HG03342 (cell line): Measurements from ENCODE around the gene SELENOK.

ENCODE experiments used
- ATAC-seq: cut with Tn5 transposase; IDR thresholded peaks from one replicate; pipeline ENCODE4 v1.9.1; 2021; ENCODE audit warnings: mild to moderate bottlenecking, moderate library complexity; ENCODE audit not compliant: unreplicated experiment

Gene SELENOK

GRCh38 chr3:53843195-53844177 is 48.2 kb downstream of the SELENOK start:
- ATAC-seq = peak; percentile 27

- ATAC-seq = no peak
These were observed 49.0 kb downstream of the SELENOK start for GRCh38 chr3:53842436-53843194.

GRCh38 chr3:53841296-53841695 is 50.4 kb downstream of the SELENOK start:
- no peak for ATAC-seq

- no peak for ATAC-seq
These were observed 54.3 kb downstream of the SELENOK start for GRCh38 chr3:53837331-53837730.

GRCh38 chr3:53836084-53836872 is 55.4 kb downstream of the SELENOK start:
- no peak for ATAC-seq

- no peak for ATAC-seq
These were observed 56.4 kb downstream of the SELENOK start for GRCh38 chr3:53835257-53835656.

GRCh38 chr3:53834429-53835095 is 57.1 kb downstream of the SELENOK start:
- ATAC-seq = no peak
